Neural cell (in vitro differentiated cells): Measurements from ENCODE around the gene PNO1. TPM values are rescaled to one million over a fixed set of nuclear protein-coding genes. Genes with fewer than 3 reads are reported as not detected.

Source experiments
- H2AFZ ChIP-seq: fragments of 200-600, 300-800 bp; sonication (generic), shearing (Covaris generic); 2 replicates; pipeline ENCODE4 v1.6.0; 2014; ENCODE audit warnings: low read depth, mild to moderate bottlenecking, antibody characterized with exemption, low read length, moderate library complexity
- H3F3A ChIP-seq: fragments of 200-600 bp; shearing (Covaris generic); 2 replicates; pipeline ENCODE4 v1.6.1; 2016; ENCODE audit warnings: mild to moderate bottlenecking, moderate library complexity, mixed read lengths, antibody characterized with exemption, low read length; ENCODE audit not compliant: insufficient read depth, poor library complexity, severe bottlenecking
- H3K27ac ChIP-seq: fragments of 200-600, 300-800 bp; sonication (generic), shearing (Covaris generic); 2 replicates; pipeline ENCODE4 v1.5.1; 2014; ENCODE audit warnings: mild to moderate bottlenecking, low read length, moderate library complexity
- H3K27me3 ChIP-seq: fragments of 300-800, 200-600 bp; sonication (generic), shearing (Covaris generic); 2 replicates; pipeline ENCODE4 v1.6.0; 2014; ENCODE audit warnings: mild to moderate bottlenecking, low read depth, low read length, moderate library complexity; ENCODE audit not compliant: insufficient read depth
- H3K36me3 ChIP-seq: fragments of 300-800, 200-600 bp; sonication (generic), shearing (Covaris generic); 2 replicates; pipeline ENCODE4 v1.5.1; 2014; ENCODE audit warnings: mild to moderate bottlenecking, antibody characterized with exemption, low read length, moderate library complexity; ENCODE audit not compliant: insufficient read depth
- H3K4me2 ChIP-seq: fragments of 300-800, 200-600 bp; sonication (generic), shearing (Covaris generic); 2 replicates; pipeline ENCODE4 v1.6.0; 2014; ENCODE audit warnings: mild to moderate bottlenecking, low read length
- H3K4me3 ChIP-seq: fragments of 300-800, 200-600 bp; sonication (generic), shearing (Covaris generic); 2 replicates; pipeline ENCODE4 v1.5.1; 2014; ENCODE audit warnings: mild to moderate bottlenecking, low read length, moderate library complexity
- H3K79me2 ChIP-seq: fragments of 200-600 bp; shearing (Covaris generic); replicated peaks from 2 replicates; pipeline ENCODE4 v1.6.0; 2014; ENCODE audit warnings: mild to moderate bottlenecking, low read length, moderate library complexity; ENCODE audit not compliant: insufficient read depth
- H3K9ac ChIP-seq: fragments of 300-800, 200-600 bp; sonication (generic), shearing (Covaris generic); 2 replicates; pipeline ENCODE4 v1.6.1; 2016; ENCODE audit warnings: mild to moderate bottlenecking, low read length, mixed read lengths
- H3K9me2 ChIP-seq: fragments of 200-600 bp; shearing (Covaris generic); 2 replicates; pipeline ENCODE4 v1.6.1; 2016; ENCODE audit warnings: mild to moderate bottlenecking, low read length, mixed read lengths; ENCODE audit not compliant: insufficient read depth
- H3K9me3 ChIP-seq: fragments of 200-600, 300-800 bp; sonication (generic), shearing (Covaris generic); 2 replicates; pipeline ENCODE4 v1.6.1; 2016; ENCODE audit warnings: mild to moderate bottlenecking, mixed run types, low read length, moderate library complexity, mixed read lengths
- H4K20me1 ChIP-seq: fragments of 200-600 bp; shearing (Covaris generic); 2 replicates; pipeline ENCODE4 v1.6.1; 2016; ENCODE audit warnings: mild to moderate bottlenecking, mixed run types; ENCODE audit not compliant: insufficient read depth
- CTCF ChIP-seq: fragments of 450-650 bp; IDR thresholded peaks from 2 replicates; pipeline ENCODE4 v1.5.1; 2014; ENCODE audit warnings: antibody characterized with exemption, mild to moderate bottlenecking, moderate library complexity; ENCODE audit not compliant: poor library complexity, severe bottlenecking
- EP300 ChIP-seq: fragments of 450-650 bp; conservative IDR thresholded peaks from 2 replicates; pipeline ENCODE4 v1.6.1; 2014; ENCODE audit warnings: antibody characterized with exemption, mild to moderate bottlenecking, moderate library complexity; ENCODE audit not compliant: poor library complexity, severe bottlenecking
- EZH2 ChIP-seq: fragments of 200-600, 300-800 bp; shearing (Covaris generic), sonication (generic); IDR thresholded peaks from 2 replicates; pipeline ENCODE4 v1.6.1; 2014; ENCODE audit warnings: antibody characterized with exemption, low read length, borderline replicate concordance, mild to moderate bottlenecking; ENCODE audit not compliant: insufficient read depth, poor library complexity, severe bottlenecking
- MXI1 ChIP-seq: fragments of 450-650 bp; conservative IDR thresholded peaks from 2 replicates; pipeline ENCODE4 v1.6.1; 2014; ENCODE audit warnings: antibody characterized with exemption, mild to moderate bottlenecking; ENCODE audit not compliant: poor library complexity, severe bottlenecking
- POLR2AphosphoS5 ChIP-seq: IDR thresholded peaks from 2 replicates; pipeline ENCODE4 v1.6.1; 2012
- RAD21 ChIP-seq: fragments of 450-650 bp; conservative IDR thresholded peaks from 2 replicates; pipeline ENCODE4 v1.6.1; 2014; ENCODE audit warnings: antibody characterized with exemption, mild to moderate bottlenecking, moderate library complexity
- REST ChIP-seq: IDR thresholded peaks from 2 replicates; pipeline ENCODE4 v1.6.1; 2012; ENCODE audit warnings: borderline replicate concordance
- SMC3 ChIP-seq: fragments of 450-650 bp; conservative IDR thresholded peaks from 2 replicates; pipeline ENCODE4 v1.6.1; 2014; ENCODE audit warnings: antibody characterized with exemption, mild to moderate bottlenecking, moderate library complexity; ENCODE audit not compliant: poor library complexity
- TAF1 ChIP-seq: IDR thresholded peaks from 2 replicates; pipeline ENCODE4 v1.6.1; 2012; ENCODE audit warnings: low read depth
- polyA plus RNA-seq: library from polyadenylated mRNA; depleted of rRNA; stranded (reverse); fragments of >200 nt; gene quantifications from 2 replicates; pipeline ENCODE4 v1.2.3, GENCODE V29; 2014

PNO1 gene
- polyA plus RNA-seq, 1 donor from 2014 or later: 10.9 TPM

GRCh38 chr2:68134554-68134953 is 23.1 kb upstream of the PNO1 start:
- H3K27ac ChIP-seq: no peak overlapping the region

More at GRCh38 chr2:68134554-68134953, 23.1 kb upstream of the PNO1 start:
- Histone ChIP-seq H2AFZ (no peak overlapping the region), H4K20me1 (no peaks in the 10 kb centered on the region), H3K9ac (no peak overlapping the region), H3K4me3 (no peak overlapping the region), H3K79me2 (no peaks in the 10 kb centered on the region), H3K4me2 (no peak overlapping the region), H3K9me2 (no peaks in the 10 kb centered on the region), H3K36me3 (no peaks in the 10 kb centered on the region), H3K9me3 (no peaks in the 10 kb centered on the region), H3F3A (no peaks in the 10 kb centered on the region), H3K27me3 (no peaks in the 10 kb centered on the region)
- TF ChIP-seq EP300 (no peak), TAF1 (no peak), RAD21 (no peak), POLR2AphosphoS5 (no peak), CTCF (no peak), SMC3 (no peak), REST (no peak), EZH2 (no peak), MXI1 (no peak)
